Stimulated activated CD8-positive, alpha-beta memory T cell treated with anti-CD3 and anti-CD28 coated beads, Interleukin-4, amount 100 ng/mL, for 48 hours (primary cell): ENCODE measurements around the gene MTPN.

Source experiments
- DNase-seq: peaks from one replicate; pipeline ENCODE4 v3.0.0-alpha.2; 2020

MTPN gene

GRCh38 chr7:135877805-135878204 is 99.4 kb downstream of the MTPN start:
- DNase-seq, result no peak
